Left kidney (tissue), 8 donors: Measurements from ENCODE around the gene CENPC. TPM values are rescaled to one million over a fixed set of nuclear protein-coding genes. Genes with fewer than 3 reads are reported as not detected.

Source experiments
- DNase-seq: peaks from one replicate; pipeline ENCODE4 v3.0.0-alpha.2; 2013
- long read RNA-seq, 8 donors: transcript quantifications; one replicate each; lab custom pipeline, GENCODE V29; 2026
- polyA plus RNA-seq: library from polyadenylated mRNA; unstranded; fragments of 120-200 nt; gene quantifications from one replicate; pipeline ENCODE4 v1.2.1, GENCODE V29; 2013; ENCODE audit not compliant: insufficient read length

The CENPC gene
- polyA plus RNA-seq, result 38.1 TPM
- long read RNA-seq, donor 1, full-length matches to known transcripts, result 1 of 1 reads
- long read RNA-seq, donor 1, partial matches to known transcripts, result 0 of 1 reads
- long read RNA-seq, donor 1, other reads (novel, unspliced or antisense), result 0 of 1 reads
- long read RNA-seq, donor 2, full-length matches to known transcripts, result 3 of 3 reads
- long read RNA-seq, donor 2, partial matches to known transcripts, result 0 of 3 reads
- long read RNA-seq, donor 2, other reads (novel, unspliced or antisense), result 0 of 3 reads
- long read RNA-seq, donor 3, partial matches to known transcripts, result 0 of 1 reads
- long read RNA-seq, donor 3, other reads (novel, unspliced or antisense), result 0 of 1 reads
- long read RNA-seq, donor 4, result 0 reads
- long read RNA-seq, donor 5, full-length matches to known transcripts, result 2 of 2 reads
- long read RNA-seq, donor 5, partial matches to known transcripts, result 0 of 2 reads
- long read RNA-seq, donor 5, other reads (novel, unspliced or antisense), result 0 of 2 reads
- long read RNA-seq, donor 6, partial matches to known transcripts, result 0 of 1 reads
- long read RNA-seq, donor 6, other reads (novel, unspliced or antisense), result 0 of 1 reads
- long read RNA-seq, donor 7, result 0 reads
- long read RNA-seq, donor 8, full-length matches to known transcripts, result 3 of 3 reads
- long read RNA-seq, donor 8, partial matches to known transcripts, result 0 of 3 reads
- long read RNA-seq, donor 8, other reads (novel, unspliced or antisense), result 0 of 3 reads

GRCh38 chr4:67545199-67546003, at the start of gene CENPC:
Gene CENPC, minus strand, starts transcription at chr4:67545503. Its CDS starts 148 bp downstream, at chr4:67545355.
- DNase-seq, result peak; percentile 95

GRCh38 chr4:67593741-67594175, 48.5 kb upstream of the CENPC start:
- DNase-seq, result no peak

- DNase-seq, result no peak
These were observed 41.9 kb upstream of the CENPC start for GRCh38 chr4:67587156-67587555.

- no peak for DNase-seq
These were observed 39.2 kb upstream of the CENPC start for GRCh38 chr4:67584496-67584895.

GRCh38 chr4:67581913-67582312, 36.6 kb upstream of the CENPC start:
- no peak for DNase-seq

- no peak for DNase-seq
These were observed 36.0 kb upstream of the CENPC start for GRCh38 chr4:67581208-67581857.

- DNase-seq, result no peak
These were observed 35.3 kb upstream of the CENPC start for GRCh38 chr4:67580577-67580976.

- no peak for DNase-seq
These were observed 31.2 kb upstream of the CENPC start for GRCh38 chr4:67576538-67576937.

- no peak for DNase-seq
These were observed 30.8 kb upstream of the CENPC start for GRCh38 chr4:67576059-67576466.

GRCh38 chr4:67575232-67576058, 30.1 kb upstream of the CENPC start:
- peak; percentile 42 for DNase-seq

GRCh38 chr4:67573193-67573592, 27.9 kb upstream of the CENPC start:
- no peak for DNase-seq

GRCh38 chr4:67571975-67572374, 26.7 kb upstream of the CENPC start:
- no peak for DNase-seq

GRCh38 chr4:67570537-67570936, 25.2 kb upstream of the CENPC start:
- DNase-seq, result no peak

GRCh38 chr4:67568820-67569219, 23.5 kb upstream of the CENPC start:
- DNase-seq, result no peak

- no peak for DNase-seq
These were observed 21.0 kb upstream of the CENPC start for GRCh38 chr4:67566335-67566734.

- DNase-seq, result no peak
These were observed 20.0 kb upstream of the CENPC start for GRCh38 chr4:67565284-67565683.

- DNase-seq, result no peak
These were observed 13.2 kb upstream of the CENPC start, which contains the start of gene STAP1 for GRCh38 chr4:67558493-67558892. Gene STAP1, plus strand, starts transcription at chr4:67558727. Its CDS starts 83 bp downstream, at chr4:67558810.

GRCh38 chr4:67556436-67556835, 11.1 kb upstream of the CENPC start:
- DNase-seq, result no peak

- no peak for DNase-seq
These were observed 10.1 kb upstream of the CENPC start for GRCh38 chr4:67555447-67555846.

GRCh38 chr4:67554096-67554495, 8.8 kb upstream of the CENPC start:
- DNase-seq, result no peak
